HL-60 (cell line): ENCODE results near the gene STAT5B.
A peak's percentile ranks its signal among the peaks of the same experiment; 100 is the strongest.

Experiments used
- DNase-seq, 2 experiments: peaks; one replicate each; pipeline ENCODE4 v3.0.0-alpha.2; 2010 to 2020; ENCODE audit warnings: low read depth in 1 of 2, low spot score in 1 of 2
- H3K27ac ChIP-seq: fragments of 250-450 bp; sonication (Bioruptor Pico); replicated peaks from 2 replicates; pipeline ENCODE4 v1.5.1; 2020; ENCODE audit warnings: mild to moderate bottlenecking, moderate library complexity
- H3K27me3 ChIP-seq: fragments of 250-450 bp; sonication (Bioruptor Pico); 2 replicates; pipeline ENCODE4 v1.5.1; 2021; ENCODE audit warnings: mild to moderate bottlenecking, moderate library complexity; ENCODE audit not compliant: insufficient read depth, poor library complexity, severe bottlenecking
- H3K4me3 ChIP-seq: replicated peaks from 2 replicates; pipeline ENCODE4 v1.5.1; 2011; ENCODE audit warnings: mild to moderate bottlenecking, control low read depth, low read length; ENCODE audit not compliant: insufficient read depth
- CTCF ChIP-seq: IDR thresholded peaks from one replicate; pipeline ENCODE4 v1.5.1; 2011; ENCODE audit warnings: low read length, control low read depth, inconsistent platforms; ENCODE audit not compliant: insufficient read depth
- GABPA ChIP-seq: IDR thresholded peaks from 2 replicates; pipeline ENCODE4 v1.6.1; 2012; ENCODE audit warnings: low read depth
- POLR2AphosphoS5 ChIP-seq: IDR thresholded peaks from 2 replicates; pipeline ENCODE4 v1.6.1; 2012; ENCODE audit warnings: low read depth
- SPI1 ChIP-seq: IDR thresholded peaks from 2 replicates; pipeline ENCODE4 v1.6.1; 2012; ENCODE audit warnings: low read depth, mild to moderate bottlenecking, borderline replicate concordance
- TF ChIP-seq, protein P1 (sequence below): IDR thresholded peaks from 2 replicates; pipeline ENCODE4 v1.6.1; 2012; ENCODE audit warnings: low read depth; ENCODE audit not compliant: insufficient replicate concordance

Gene STAT5B

DNA sequence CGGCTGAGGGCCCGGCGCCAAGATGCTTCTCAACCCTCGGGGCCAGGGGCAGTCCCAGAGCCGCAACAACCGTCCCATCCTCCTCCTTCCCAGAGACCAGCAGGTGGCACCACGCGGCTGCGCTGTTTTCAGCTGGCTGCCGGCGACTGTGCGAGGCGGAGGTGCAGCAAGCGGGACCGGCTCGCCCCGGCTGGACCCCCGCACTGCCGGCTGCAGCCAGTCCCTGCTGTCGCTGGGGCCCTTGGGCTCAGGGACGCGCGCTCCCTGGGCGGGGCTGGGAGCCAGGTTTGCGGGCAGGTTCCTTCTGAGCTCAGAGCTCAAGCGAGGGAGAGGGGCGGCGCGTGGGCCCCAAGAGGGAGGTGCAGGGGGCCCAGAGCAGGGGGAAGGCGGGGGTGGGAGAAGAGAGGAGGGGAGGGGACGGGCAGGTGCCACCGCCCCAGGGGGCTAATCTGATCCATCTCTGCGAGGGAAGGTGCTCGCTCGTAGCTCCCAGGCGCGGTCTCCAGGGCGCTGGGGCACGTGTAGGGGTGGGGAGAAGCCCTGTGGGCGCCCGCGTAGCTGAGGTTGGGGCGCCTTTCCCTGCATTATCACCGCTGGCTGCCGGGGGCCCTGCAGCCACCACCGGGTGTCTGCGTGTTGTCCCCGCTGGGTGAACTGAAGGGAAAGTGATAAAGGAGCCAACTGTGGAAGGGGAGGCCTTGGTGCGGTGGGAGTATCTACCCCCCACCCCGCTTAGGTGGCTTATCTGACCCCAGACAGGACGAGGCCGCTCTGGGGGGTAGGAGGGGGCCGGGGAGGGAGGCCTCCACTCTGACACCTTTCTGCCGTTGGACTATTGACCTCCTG, 36.3 kb upstream of the STAT5B start:
- no peak overlapping the region; the same call in 1 of the 2 replicates for H3K4me3 ChIP-seq
- peak; percentile 57 to 82 for DNase-seq
- H3K27ac ChIP-seq: peak overlapping the region; percentile 43
- no peaks in the 10 kb centered on the region for H3K27me3 ChIP-seq
- TF ChIP-seq GABPA (no peak), SPI1 (no peak), CTCF (peak; percentile 39), POLR2AphosphoS5 (0 out of 2 replicates have a peak, but pooled peaks have one; percentile 29)
- TF ChIP-seq, protein P1, sequence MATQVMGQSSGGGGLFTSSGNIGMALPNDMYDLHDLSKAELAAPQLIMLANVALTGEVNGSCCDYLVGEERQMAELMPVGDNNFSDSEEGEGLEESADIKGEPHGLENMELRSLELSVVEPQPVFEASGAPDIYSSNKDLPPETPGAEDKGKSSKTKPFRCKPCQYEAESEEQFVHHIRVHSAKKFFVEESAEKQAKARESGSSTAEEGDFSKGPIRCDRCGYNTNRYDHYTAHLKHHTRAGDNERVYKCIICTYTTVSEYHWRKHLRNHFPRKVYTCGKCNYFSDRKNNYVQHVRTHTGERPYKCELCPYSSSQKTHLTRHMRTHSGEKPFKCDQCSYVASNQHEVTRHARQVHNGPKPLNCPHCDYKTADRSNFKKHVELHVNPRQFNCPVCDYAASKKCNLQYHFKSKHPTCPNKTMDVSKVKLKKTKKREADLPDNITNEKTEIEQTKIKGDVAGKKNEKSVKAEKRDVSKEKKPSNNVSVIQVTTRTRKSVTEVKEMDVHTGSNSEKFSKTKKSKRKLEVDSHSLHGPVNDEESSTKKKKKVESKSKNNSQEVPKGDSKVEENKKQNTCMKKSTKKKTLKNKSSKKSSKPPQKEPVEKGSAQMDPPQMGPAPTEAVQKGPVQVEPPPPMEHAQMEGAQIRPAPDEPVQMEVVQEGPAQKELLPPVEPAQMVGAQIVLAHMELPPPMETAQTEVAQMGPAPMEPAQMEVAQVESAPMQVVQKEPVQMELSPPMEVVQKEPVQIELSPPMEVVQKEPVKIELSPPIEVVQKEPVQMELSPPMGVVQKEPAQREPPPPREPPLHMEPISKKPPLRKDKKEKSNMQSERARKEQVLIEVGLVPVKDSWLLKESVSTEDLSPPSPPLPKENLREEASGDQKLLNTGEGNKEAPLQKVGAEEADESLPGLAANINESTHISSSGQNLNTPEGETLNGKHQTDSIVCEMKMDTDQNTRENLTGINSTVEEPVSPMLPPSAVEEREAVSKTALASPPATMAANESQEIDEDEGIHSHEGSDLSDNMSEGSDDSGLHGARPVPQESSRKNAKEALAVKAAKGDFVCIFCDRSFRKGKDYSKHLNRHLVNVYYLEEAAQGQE: no peak

DNA sequence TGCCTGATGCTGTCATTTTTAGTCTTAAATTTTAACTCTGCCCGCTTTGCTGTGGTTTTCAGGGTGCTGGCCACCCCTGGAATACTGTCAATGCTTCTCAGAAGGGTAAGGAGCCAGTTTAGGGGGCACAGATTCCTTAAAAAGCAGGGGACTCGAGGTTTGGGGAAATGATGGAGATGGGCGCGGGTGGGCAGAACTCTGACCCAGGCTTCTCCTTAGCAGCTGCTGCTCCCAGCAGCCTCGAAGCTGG, 35.8 kb upstream of the STAT5B start:
- Histone ChIP-seq H3K27me3 (no peaks in the 10 kb centered on the region), H3K27ac (peak overlapping the region; percentile 43), H3K4me3 (no peak overlapping the region)
- DNase-seq: no peak
- TF ChIP-seq SPI1: no peak
- no peak for TF ChIP-seq POLR2AphosphoS5
- no peak for TF ChIP-seq CTCF
- no peak for TF ChIP-seq GABPA
- TF ChIP-seq, protein P1: no peak

- H3K27ac ChIP-seq: peak overlapping the region; percentile 43
- TF ChIP-seq SPI1 (no peak), POLR2AphosphoS5 (no peak), GABPA (no peak), CTCF (no peak)
- TF ChIP-seq, protein P1: no peak
- no peak overlapping the region for H3K4me3 ChIP-seq
Observed at GRCh38 chr17:42311240-42312034, 35.2 kb upstream of the STAT5B start.

More at GRCh38 chr17:42311240-42312034, 35.2 kb upstream of the STAT5B start:
- peak; percentile 71 to 91 for DNase-seq
- no peaks in the 10 kb centered on the region for H3K27me3 ChIP-seq
